Activated CD4-positive, alpha-beta T cell treated with anti-CD3 and anti-CD28 coated beads for 36 hours (primary cell): ENCODE results near the gene MT1M. TPM values are rescaled to one million over a fixed set of nuclear protein-coding genes. Genes with fewer than 3 reads are reported as not detected.

Experiments
- ATAC-seq: fragments of 200-7000 bp; cut with Tn5 transposase; one replicate; pipeline ENCODE4 v1.10.0; 2021; ENCODE audit warnings: mild to moderate bottlenecking, moderate library complexity
- CTCF ChIA-PET: fragments of 350-600 bp; sonication (Branson Sonifier 250); formaldehyde crosslinking; loops from one replicate; lab custom pipeline; 2021; ENCODE audit warnings: antibody characterized with exemption; lab: Charles Lee
- POLR2A ChIA-PET: fragments of 350-600 bp; sonication (Branson Sonifier 250); formaldehyde crosslinking; loops from one replicate; lab custom pipeline; 2021; ENCODE audit warnings: antibody characterized with exemption, inconsistent platforms; lab: Charles Lee
- DNase-seq: peaks from one replicate; pipeline ENCODE4 v3.0.0-alpha.2; 2020
- H3K27ac Mint-ChIP-seq: one replicate; pipeline ENCODE4 v1.8.0; 2021; ENCODE audit warnings: mixed read lengths
- H3K27me3 Mint-ChIP-seq: one replicate; pipeline ENCODE4 v1.8.0; 2021; ENCODE audit warnings: mixed read lengths
- H3K36me3 Mint-ChIP-seq: one replicate; pipeline ENCODE4 v1.8.0; 2021; ENCODE audit warnings: low read depth, mixed read lengths
- H3K4me1 Mint-ChIP-seq: one replicate; pipeline ENCODE4 v1.8.0; 2021; ENCODE audit warnings: mixed read lengths
- H3K4me3 Mint-ChIP-seq: one replicate; pipeline ENCODE4 v1.8.0; 2021; ENCODE audit warnings: mild to moderate bottlenecking, moderate library complexity, mixed read lengths
- H3K9me3 Mint-ChIP-seq: one replicate; pipeline ENCODE4 v1.8.0; 2021; ENCODE audit warnings: low read depth, mixed read lengths
- intact Hi-C, 2 experiments: fragments of 100-400 bp; cut with DNase I in 1 of 2; cut with micrococcal nuclease in 1 of 2; formaldehyde crosslinking; loops; one replicate each; pipeline versions ENCODE4 v1.14.2 to v1.15.1; 2022 to 2024; cut with DNase I, micrococcal nuclease
- total RNA-seq, 2 experiments: library from RNA; stranded (reverse); gene quantifications; one replicate each; pipeline ENCODE4 v1.2.3, GENCODE V29; 2021

MT1M gene
- total RNA-seq, 2 experiments from 2014 or later: not detected

DNA sequence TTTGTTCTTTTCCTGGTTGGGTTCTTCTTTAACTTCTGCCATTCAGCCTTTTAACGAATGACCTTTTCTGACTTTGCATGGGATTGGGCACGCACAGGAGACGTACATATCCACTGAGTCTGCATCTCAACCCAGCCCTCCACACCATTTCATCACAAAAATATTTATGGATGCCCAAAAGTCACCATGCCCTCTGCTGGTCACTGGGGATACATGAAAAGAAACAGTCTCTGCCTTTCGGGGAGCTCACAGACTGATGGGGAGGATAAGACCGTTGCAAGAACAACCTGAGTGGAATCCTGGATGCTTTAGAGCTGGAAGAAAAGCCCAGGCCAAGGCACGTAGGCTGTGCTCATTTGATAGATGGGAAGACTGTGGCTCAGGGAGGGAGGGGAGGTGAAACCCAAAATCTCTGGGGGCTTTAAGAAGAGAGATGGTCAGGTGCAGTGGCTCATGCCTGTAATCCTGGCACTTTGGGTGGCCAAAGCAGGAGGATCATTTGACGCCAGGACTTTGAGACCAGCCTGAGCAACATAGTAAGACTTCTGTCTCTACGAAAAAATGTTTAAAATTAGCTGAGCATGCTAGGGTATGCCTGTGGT lies 32.0 kb upstream of the MT1M start:
- ATAC-seq: peak; percentile 64
- H3K27ac Mint-ChIP-seq: no peak overlapping the region
- POLR2A ChIA-PET: no interaction called here
- H3K4me1 Mint-ChIP-seq: peaks cover 6% of the 10 kb centered on the region
- CTCF ChIA-PET: interaction anchor here (0.6 to 5.9 kb wide), 13 partner anchors 8 to 114 kb away, joined by 3 to 28 read pairs (median 4); partner anchors contain the start of gene MT1E
- peak; percentile 53 for DNase-seq
- H3K36me3 Mint-ChIP-seq: no peaks in the 10 kb centered on the region
- H3K4me3 Mint-ChIP-seq: no peak overlapping the region
- H3K27me3 Mint-ChIP-seq: peaks cover 6% of the 10 kb centered on the region
- no peaks in the 10 kb centered on the region for H3K9me3 Mint-ChIP-seq
- intact Hi-C loops: loop anchor here in 1 of 2 experiments (1.0 to 10.0 kb wide), 2 partner anchors 23 to 934 kb away; partner anchors contain the start of gene CCDC102A

DNA sequence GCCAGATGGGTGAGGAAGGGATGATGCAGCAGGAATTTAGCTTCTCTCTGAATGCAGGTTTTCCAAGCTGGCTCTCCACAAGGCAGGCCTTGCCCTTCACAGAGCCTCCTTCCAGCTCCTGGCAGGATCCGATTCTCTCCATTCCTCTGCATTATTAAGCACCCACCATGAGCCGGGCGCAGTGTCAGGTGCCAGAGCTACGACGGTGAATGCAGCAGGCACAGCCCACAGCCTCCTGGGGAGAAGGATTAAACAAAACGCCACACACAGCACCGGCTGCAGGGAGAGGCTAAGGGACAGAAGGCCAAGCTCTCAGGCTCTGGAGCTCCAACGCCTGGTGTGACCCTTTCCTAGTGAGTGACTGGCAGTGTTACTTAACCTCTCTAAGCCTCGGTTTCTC lies 31.1 kb upstream of the MT1M start:
- peaks cover 12% of the 10 kb centered on the region for H3K4me1 Mint-ChIP-seq
- intact Hi-C loops: loop anchor here in 1 of 2 experiments (10.0 kb wide), 1 partner anchor 933 kb away; the partner anchor contains the start of gene CCDC102A

DNA sequence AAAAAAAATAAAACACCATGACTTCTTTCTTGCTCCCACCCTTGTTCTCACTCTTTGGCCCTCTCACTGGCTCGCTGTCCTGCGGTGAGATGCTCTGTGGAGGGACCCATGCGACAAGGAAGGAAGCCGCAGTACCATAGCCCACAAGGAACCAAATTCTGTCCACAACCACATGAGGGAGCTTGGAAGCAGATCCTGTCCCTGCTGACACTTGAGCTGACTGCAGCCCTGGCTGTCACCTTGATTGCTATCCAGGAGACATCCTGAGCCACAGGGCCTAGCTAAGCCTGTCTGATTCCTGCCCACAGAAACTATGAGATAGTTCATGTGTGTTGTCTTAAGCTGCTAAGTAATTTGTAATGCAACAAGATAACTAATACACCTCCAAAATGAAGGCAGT lies 28.9 kb upstream of the MT1M start:
- peaks cover 25% of the 10 kb centered on the region for H3K4me1 Mint-ChIP-seq
- ATAC-seq (no peak), DNase-seq (peak; percentile 45)
- H3K4me3 Mint-ChIP-seq: no peak overlapping the region
- H3K36me3 Mint-ChIP-seq: no peaks in the 10 kb centered on the region
- H3K27ac Mint-ChIP-seq: no peak overlapping the region
- no peaks in the 10 kb centered on the region for H3K9me3 Mint-ChIP-seq
- intact Hi-C loops: loop anchor here in 1 of 2 experiments (1.0 to 10.0 kb wide), 2 partner anchors 99 to 931 kb away; partner anchors contain the start of gene CCDC102A
- peaks cover 6% of the 10 kb centered on the region for H3K27me3 Mint-ChIP-seq
- CTCF ChIA-PET: interaction anchor here (0.6 to 5.9 kb wide), 8 partner anchors 12 to 99 kb away, joined by 3 to 28 read pairs (median 4); no protein-coding TSS in a partner anchor
- POLR2A ChIA-PET: interaction anchor here (0.7 kb wide), 1 partner anchor 153 kb away, joined by 4 read pairs; the partner anchor contains the start of genes NUDT21 and OGFOD1

More for the DNA sequence above, 31.1 kb upstream of the MT1M start:
- Mint-ChIP-seq H3K27ac (no peak overlapping the region), H3K36me3 (no peaks in the 10 kb centered on the region), H3K4me3 (no peak overlapping the region), H3K9me3 (no peaks in the 10 kb centered on the region), H3K27me3 (peaks cover 6% of the 10 kb centered on the region)
- POLR2A ChIA-PET: no interaction called here
- CTCF ChIA-PET: interaction anchor here (0.9 to 5.9 kb wide), 9 partner anchors 9 to 102 kb away, joined by 3 to 28 read pairs (median 6); no protein-coding TSS in a partner anchor
- DNase-seq (no peak), ATAC-seq (no peak)

DNA sequence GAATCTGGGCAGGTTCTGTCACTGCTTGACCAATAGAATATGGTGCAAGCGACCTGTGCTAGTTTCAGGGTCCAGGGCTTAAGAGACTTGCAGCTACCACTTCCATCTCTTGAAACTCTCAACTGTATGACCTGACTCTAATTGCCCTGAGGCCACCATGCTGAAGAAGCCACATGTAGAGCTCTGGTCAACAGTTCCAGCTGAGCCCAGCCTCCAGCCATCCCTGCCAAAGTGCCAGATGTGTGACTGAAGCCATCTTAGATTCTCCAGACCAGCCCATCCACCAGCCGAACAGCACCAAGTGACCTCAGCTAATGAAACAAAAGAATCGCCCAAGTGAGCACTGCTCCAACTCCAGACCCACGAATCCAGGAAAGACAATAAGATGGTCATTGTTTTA lies 27.5 kb upstream of the MT1M start:
- Mint-ChIP-seq H3K36me3 (peaks cover 7% of the 10 kb centered on the region), H3K4me3 (no peak overlapping the region), H3K27me3 (peaks cover 6% of the 10 kb centered on the region), H3K9me3 (no peaks in the 10 kb centered on the region), H3K4me1 (peaks cover 29% of the 10 kb centered on the region), H3K27ac (no peak overlapping the region)
- POLR2A ChIA-PET: interaction anchor here (1.5 kb wide), 1 partner anchor 97 kb away, joined by 3 read pairs; no protein-coding TSS in a partner anchor
- intact Hi-C loops: loop anchor here in 1 of 2 experiments (10.0 kb wide), 1 partner anchor 930 kb away; the partner anchor contains the start of gene CCDC102A
- ATAC-seq (no peak), DNase-seq (no peak)
- CTCF ChIA-PET: interaction anchor here (0.6 to 5.9 kb wide), 8 partner anchors 12 to 98 kb away, joined by 3 to 28 read pairs (median 3); no protein-coding TSS in a partner anchor

DNA sequence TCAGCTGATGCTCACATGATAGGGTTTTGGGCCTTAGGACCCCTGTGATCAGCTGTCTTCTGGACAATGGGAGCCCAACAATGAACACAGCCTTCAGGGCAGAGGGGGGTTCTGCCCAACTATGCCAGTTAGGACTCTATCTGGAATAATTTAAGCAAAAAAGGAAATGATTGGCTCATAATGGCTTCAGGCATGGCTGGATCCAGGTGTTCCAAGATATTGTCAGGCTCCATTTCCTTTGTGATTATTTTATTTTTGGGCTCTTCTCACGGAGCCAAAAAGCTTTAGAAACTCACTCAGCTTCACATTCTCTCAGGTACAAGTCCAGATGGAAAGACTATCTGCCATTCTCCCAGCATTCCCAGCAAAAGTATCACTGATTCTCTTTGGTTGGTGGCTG lies 27.0 kb upstream of the MT1M start:
- ATAC-seq (no peak), DNase-seq (no peak)
- POLR2A ChIA-PET: interaction anchor here (1.5 kb wide), 1 partner anchor 96 kb away, joined by 3 read pairs; no protein-coding TSS in a partner anchor
- Mint-ChIP-seq H3K4me3 (no peak overlapping the region), H3K4me1 (peaks cover 32% of the 10 kb centered on the region), H3K27me3 (peaks cover 3% of the 10 kb centered on the region), H3K36me3 (peaks cover 7% of the 10 kb centered on the region), H3K9me3 (no peaks in the 10 kb centered on the region), H3K27ac (no peak overlapping the region)
- CTCF ChIA-PET: interaction anchor here (0.7 to 5.9 kb wide), 11 partner anchors 12 to 1031 kb away, joined by 3 to 28 read pairs (median 3); partner anchors contain the start of genes BBS2, MT1E and MT1X
- intact Hi-C loops: loop anchor here in 1 of 2 experiments (10.0 kb wide), 1 partner anchor 929 kb away; the partner anchor contains the start of gene CCDC102A

DNA sequence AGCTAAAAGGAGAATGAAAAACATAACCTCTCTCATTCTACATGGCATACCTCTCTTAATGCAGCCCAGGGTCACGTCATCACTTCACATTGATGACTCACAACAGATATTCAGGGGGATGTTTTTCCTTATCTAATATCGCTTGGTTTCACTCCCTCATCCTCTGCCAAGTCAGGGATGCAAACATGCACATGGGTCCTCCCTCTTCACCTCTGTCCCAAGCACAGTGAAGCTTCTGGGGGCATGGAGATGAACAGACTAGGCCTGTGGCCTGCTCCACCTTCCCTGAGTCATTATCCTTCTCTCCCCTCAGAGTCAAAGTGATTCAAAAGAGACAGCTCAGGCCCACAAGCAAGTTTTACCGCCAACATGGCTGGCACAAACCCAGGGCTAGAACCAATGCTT lies 26.4 kb upstream of the MT1M start:
- H3K9me3 Mint-ChIP-seq: no peaks in the 10 kb centered on the region
- H3K27me3 Mint-ChIP-seq: peaks cover 1% of the 10 kb centered on the region
- intact Hi-C loops: loop anchor here in 1 of 2 experiments (10.0 kb wide), 1 partner anchor 929 kb away; the partner anchor contains the start of gene CCDC102A
- ChIA-PET CTCF (interaction anchor here (0.7 to 2.3 kb wide), 9 partner anchors 17 to 1030 kb away, joined by 3 to 9 read pairs (median 3); partner anchors contain the start of genes BBS2, MT1E and MT1X), POLR2A (interaction anchor here (1.5 kb wide), 1 partner anchor 96 kb away, joined by 3 read pairs; no protein-coding TSS in a partner anchor)
- H3K36me3 Mint-ChIP-seq: peaks cover 7% of the 10 kb centered on the region
- H3K27ac Mint-ChIP-seq: peak overlapping the region; percentile 64
- ATAC-seq (no peak), DNase-seq (peak; percentile 45)
- peaks cover 37% of the 10 kb centered on the region for H3K4me1 Mint-ChIP-seq
- no peak overlapping the region for H3K4me3 Mint-ChIP-seq

DNA sequence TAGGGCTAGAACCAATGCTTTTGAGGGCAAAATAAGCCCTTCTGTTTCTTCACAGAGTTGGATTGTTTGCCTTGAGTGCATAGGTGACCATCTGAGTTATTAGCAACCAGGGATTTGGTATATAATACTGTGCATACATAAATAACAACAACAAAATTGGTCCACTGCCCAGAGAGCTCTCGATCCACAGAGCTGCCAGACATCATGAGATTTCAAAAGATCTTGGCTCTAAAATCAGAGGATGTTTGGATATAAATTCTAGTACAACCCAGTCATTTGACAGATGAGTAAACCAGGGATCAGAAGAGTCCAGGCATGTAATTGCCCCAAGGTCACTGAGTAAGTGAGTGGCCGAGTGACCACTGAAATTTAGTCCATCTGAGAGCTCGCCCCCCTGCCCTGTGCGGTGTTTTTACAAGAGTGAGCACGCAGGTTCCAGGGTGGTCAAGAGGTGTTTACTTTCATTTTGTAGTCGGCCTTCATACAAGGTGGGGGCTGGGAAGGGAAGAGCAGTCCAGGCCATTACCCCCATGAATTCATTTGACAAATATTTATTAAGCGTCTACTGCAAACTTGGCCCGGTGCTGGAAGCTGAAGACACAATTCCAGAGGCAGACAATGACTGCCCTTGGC lies 25.9 kb upstream of the MT1M start:
- POLR2A ChIA-PET: interaction anchor here (1.5 kb wide), 1 partner anchor 95 kb away, joined by 3 read pairs; no protein-coding TSS in a partner anchor
- peak overlapping the region; percentile 64 for H3K27ac Mint-ChIP-seq
- no peak for ATAC-seq

DNA sequence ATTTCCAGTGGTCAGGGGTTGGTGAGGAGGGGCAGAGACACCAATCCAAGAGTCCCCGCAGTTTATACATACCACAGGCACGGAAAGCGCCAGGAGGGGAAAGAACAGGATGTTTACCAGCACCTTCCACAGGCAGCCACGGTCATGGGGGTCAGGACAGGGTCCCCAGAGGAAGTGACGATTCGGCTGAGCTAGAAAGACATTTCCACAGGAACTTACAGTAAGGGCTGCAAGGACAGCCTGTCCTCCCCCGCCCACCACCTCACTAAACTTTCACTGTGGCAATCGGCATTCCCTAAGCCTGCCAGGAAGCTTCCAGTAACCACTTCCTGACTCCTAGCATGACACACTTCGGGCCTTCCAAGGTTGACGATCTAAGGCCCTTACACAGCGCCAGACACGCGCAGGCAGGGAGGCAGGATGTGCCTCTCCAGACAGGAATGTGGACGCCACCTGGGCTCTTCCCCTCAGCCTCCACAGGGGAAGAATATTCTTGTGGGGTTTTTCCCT lies 25.3 kb upstream of the MT1M start:
- Mint-ChIP-seq H3K27me3 (no peaks in the 10 kb centered on the region), H3K36me3 (peaks cover 7% of the 10 kb centered on the region), H3K27ac (peak overlapping the region; percentile 87), H3K4me3 (peak overlapping the region; percentile 97), H3K9me3 (no peaks in the 10 kb centered on the region), H3K4me1 (peaks cover 47% of the 10 kb centered on the region)
- intact Hi-C loops: loop anchor here in 1 of 2 experiments (10.0 kb wide), 1 partner anchor 928 kb away; the partner anchor contains the start of gene CCDC102A
- ChIA-PET CTCF (interaction anchor here (0.6 to 2.3 kb wide), 6 partner anchors 18 to 94 kb away, joined by 3 to 9 read pairs (median 6); partner anchors contain the start of genes MT1E and MT1X), POLR2A (interaction anchor here (3.7 kb wide), 1 partner anchor 19 kb away, joined by 31 read pairs; the partner anchor contains the start of gene MT1E)
- DNase-seq: peak; percentile 30
- ATAC-seq: no peak

More for the DNA sequence above, 25.9 kb upstream of the MT1M start:
- DNase-seq: no peak
- Mint-ChIP-seq H3K4me3 (no peak overlapping the region), H3K27me3 (peaks cover 1% of the 10 kb centered on the region), H3K9me3 (no peaks in the 10 kb centered on the region), H3K4me1 (peaks cover 43% of the 10 kb centered on the region), H3K36me3 (peaks cover 7% of the 10 kb centered on the region)
- intact Hi-C loops: loop anchor here in 1 of 2 experiments (10.0 kb wide), 1 partner anchor 928 kb away; the partner anchor contains the start of gene CCDC102A
- CTCF ChIA-PET: interaction anchor here (0.6 to 2.3 kb wide), 7 partner anchors 30 to 95 kb away, joined by 3 to 9 read pairs (median 3); partner anchors contain the start of gene MT1X

DNA sequence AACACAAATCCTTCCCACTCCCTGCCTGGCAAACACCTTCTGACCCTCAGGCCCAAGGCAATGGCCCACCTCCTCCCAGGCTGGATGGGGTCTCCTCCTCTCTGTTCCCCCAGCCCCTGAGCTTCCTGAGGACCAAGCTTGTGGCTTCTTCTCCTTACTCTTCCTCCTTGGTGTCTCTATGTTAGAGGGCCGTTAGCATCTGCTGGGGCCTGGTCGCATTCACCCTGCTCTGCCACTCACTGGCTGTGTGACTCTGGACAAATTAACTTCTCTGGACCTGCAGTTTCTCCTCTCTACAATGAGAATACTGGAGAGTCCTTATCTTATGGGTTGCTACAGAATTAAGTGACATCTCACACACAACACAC lies 24.8 kb upstream of the MT1M start:
- CTCF ChIA-PET: interaction anchor here (1.3 to 2.3 kb wide), 4 partner anchors 18 to 94 kb away, joined by 3 to 9 read pairs (median 8); partner anchors contain the start of genes MT1E and MT1X

More for the DNA sequence above, 24.8 kb upstream of the MT1M start:
- H3K4me3 Mint-ChIP-seq: peak overlapping the region; percentile 97
- peak; percentile 22 for DNase-seq
- POLR2A ChIA-PET: interaction anchor here (3.7 kb wide), 1 partner anchor 19 kb away, joined by 31 read pairs; the partner anchor contains the start of gene MT1E
- peaks cover 7% of the 10 kb centered on the region for H3K36me3 Mint-ChIP-seq
- H3K27ac Mint-ChIP-seq: peak overlapping the region; percentile 87
- peaks cover 52% of the 10 kb centered on the region for H3K4me1 Mint-ChIP-seq
- intact Hi-C loops: loop anchor here (1.0 to 10.0 kb wide), 11 partner anchors 18 to 927 kb away; partner anchors contain the start of genes MT1F (in 2 of the 2), MT1X (in 2 of the 2), CCDC102A (in 1 of the 2) and HERPUD1 (in 1 of the 2)
- H3K9me3 Mint-ChIP-seq: no peaks in the 10 kb centered on the region
- ATAC-seq: no peak
- no peaks in the 10 kb centered on the region for H3K27me3 Mint-ChIP-seq
